ENCODE data around the gene FOSB.

FOSB gene

DNA sequence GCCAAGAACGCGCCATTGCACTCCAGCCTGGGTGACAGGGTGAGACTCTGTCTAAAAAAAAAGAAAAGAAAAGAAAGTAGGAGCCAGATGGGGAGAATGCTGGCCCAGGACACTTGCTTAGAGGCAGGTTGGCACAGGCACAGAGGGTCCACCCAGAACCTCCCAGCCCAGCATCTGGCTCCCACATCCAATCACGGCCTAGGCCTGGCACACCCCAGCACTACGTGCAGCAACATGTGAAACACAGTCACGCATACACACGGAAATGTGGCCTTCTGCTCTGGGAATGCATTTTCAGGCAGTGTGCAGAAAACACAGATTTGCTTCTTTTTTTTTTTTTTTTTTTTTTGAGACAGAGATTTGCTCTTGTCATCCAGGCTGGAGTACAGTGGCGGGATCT, 20.9 kb upstream of the FOSB start:
- Mint-ChIP-seq H3K27me3 (ENCODE audit: low read depth) (peaks cover 2% of the 10 kb centered on the region), H3K27ac (no peak overlapping the region), H3K4me1 (ENCODE audit: low read depth) (peaks cover 51% of the 10 kb centered on the region), H3K9me3 (no peaks in the 10 kb centered on the region), H3K36me3 (ENCODE audit: low read depth) (no peaks in the 10 kb centered on the region), H3K4me3 (no peak overlapping the region)
- no peak for DNase-seq (ENCODE audit: low spot score)

DNA sequence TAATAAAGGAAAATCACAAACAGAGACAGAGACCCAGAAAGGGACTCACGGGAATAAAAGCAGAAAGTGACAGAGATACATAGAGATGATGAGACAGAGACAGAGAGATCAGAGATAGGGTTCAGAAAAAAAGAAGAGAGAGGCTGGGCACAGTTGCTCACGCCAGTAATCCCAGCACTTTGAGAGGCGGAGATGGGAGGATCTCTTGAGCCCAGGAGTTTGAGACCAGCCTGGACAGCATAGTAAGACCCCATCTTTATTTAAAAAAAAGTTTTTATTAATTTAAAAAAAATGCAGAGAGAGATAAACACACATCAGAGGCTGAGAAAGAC, 19.4 kb upstream of the FOSB start:
- Mint-ChIP-seq H3K27ac (peak overlapping the region; percentile 55), H3K9me3 (no peaks in the 10 kb centered on the region), H3K4me3 (peak overlapping the region; percentile 53), H3K27me3 (ENCODE audit: low read depth) (peaks cover 2% of the 10 kb centered on the region), H3K36me3 (ENCODE audit: low read depth) (no peaks in the 10 kb centered on the region), H3K4me1 (ENCODE audit: low read depth) (peaks cover 44% of the 10 kb centered on the region)
- DNase-seq (ENCODE audit: low spot score), result no peak

DNA sequence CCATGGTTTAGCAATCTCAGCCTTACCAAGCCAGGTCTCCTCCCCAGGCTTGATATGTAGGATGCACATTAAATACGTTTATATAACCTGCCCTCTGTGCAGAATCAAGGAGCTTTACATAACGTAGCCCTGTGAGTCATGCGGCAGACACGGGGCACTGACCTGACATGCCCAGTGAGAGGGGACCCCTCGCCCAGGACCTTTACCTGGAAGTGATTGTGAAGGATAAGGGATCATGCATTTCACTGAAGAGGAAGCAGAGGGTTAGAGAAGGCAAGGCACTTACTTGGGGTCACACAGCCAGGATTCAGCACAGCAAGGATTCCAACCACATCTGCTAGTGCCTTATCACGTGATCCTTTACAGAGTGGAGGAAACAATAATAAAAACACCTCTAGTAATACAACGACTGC, 18.9 kb upstream of the FOSB start:
- Mint-ChIP-seq H3K27ac (peak overlapping the region; percentile 77), H3K36me3 (ENCODE audit: low read depth) (no peaks in the 10 kb centered on the region), H3K4me3 (peak overlapping the region; percentile 68), H3K9me3 (no peaks in the 10 kb centered on the region), H3K27me3 (ENCODE audit: low read depth) (peaks cover 4% of the 10 kb centered on the region), H3K4me1 (ENCODE audit: low read depth) (peaks cover 42% of the 10 kb centered on the region)
- DNase-seq (ENCODE audit: low spot score), result no peak

GRCh38 chr19:45450012-45450333, 17.8 kb upstream of the FOSB start:
- DNase-seq (ENCODE audit: low spot score), result no peak
- H3K9me3 Mint-ChIP-seq, result no peaks in the 10 kb centered on the region
- peak overlapping the region; percentile 95 for H3K27ac Mint-ChIP-seq
- no peaks in the 10 kb centered on the region for H3K36me3 Mint-ChIP-seq (ENCODE audit: low read depth)
- peak overlapping the region; percentile 91 for H3K4me3 Mint-ChIP-seq
- peaks cover 5% of the 10 kb centered on the region for H3K27me3 Mint-ChIP-seq (ENCODE audit: low read depth)
- peaks cover 40% of the 10 kb centered on the region for H3K4me1 Mint-ChIP-seq (ENCODE audit: low read depth)

- H3K36me3 Mint-ChIP-seq (ENCODE audit: low read depth), result no peaks in the 10 kb centered on the region
- peak overlapping the region; percentile 87 for H3K4me3 Mint-ChIP-seq
- peaks cover 43% of the 10 kb centered on the region for H3K4me1 Mint-ChIP-seq (ENCODE audit: low read depth)
- peak; percentile 62 for DNase-seq (ENCODE audit: low spot score)
- peaks cover 5% of the 10 kb centered on the region for H3K27me3 Mint-ChIP-seq (ENCODE audit: low read depth)
- H3K27ac Mint-ChIP-seq, result peak overlapping the region; percentile 96
- H3K9me3 Mint-ChIP-seq, result no peaks in the 10 kb centered on the region
These were observed 16.5 kb upstream of the FOSB start for GRCh38 chr19:45451131-45451849.

- Mint-ChIP-seq H3K9me3 (no peaks in the 10 kb centered on the region), H3K27me3 (ENCODE audit: low read depth) (peaks cover 5% of the 10 kb centered on the region), H3K27ac (peak overlapping the region; percentile 96), H3K4me1 (ENCODE audit: low read depth) (peaks cover 43% of the 10 kb centered on the region), H3K36me3 (ENCODE audit: low read depth) (no peaks in the 10 kb centered on the region), H3K4me3 (peak overlapping the region; percentile 87)
- DNase-seq (ENCODE audit: low spot score), result no peak
These were observed 15.9 kb upstream of the FOSB start for GRCh38 chr19:45451850-45452387.

DNA sequence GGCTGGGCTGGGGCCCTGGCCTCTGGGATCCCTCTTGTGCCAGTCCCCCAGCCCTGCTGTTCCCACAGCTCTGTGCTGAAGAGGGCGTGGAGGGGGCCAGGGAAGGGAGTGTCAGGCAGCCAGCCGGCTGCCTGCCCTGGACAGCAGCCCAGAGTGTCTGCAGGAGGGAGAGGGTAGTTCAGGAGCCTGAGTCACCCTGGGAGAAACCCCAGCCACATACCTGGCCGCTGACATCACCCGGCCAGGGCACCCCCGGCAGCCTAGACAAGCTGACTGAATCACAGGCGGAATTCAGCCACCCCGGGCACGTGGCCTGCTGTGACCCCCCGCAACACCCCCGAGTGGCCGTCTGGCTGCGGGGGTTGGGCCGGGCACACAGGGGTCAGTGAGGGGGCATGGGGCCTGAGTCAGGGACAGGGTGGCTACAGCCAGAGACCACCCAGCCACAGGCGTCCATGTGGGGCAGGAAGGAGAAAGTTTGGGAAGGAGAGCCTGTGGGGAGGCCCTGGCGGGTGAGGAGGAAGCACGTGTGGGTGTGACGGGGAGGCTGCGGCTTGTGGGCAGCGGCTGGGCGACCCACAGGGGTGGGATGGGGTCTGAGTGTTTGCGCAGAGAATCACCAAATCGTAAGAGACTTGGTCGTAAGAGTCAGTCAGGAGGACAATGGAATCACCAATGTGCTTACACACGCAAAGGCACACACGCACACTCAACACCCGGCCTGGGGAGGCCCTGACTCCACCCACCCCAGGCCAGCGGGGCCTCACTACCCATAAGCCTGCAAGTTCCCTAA, 11.9 kb upstream of the FOSB start:
- H3K36me3 Mint-ChIP-seq (ENCODE audit: low read depth), result no peaks in the 10 kb centered on the region
- H3K27me3 Mint-ChIP-seq (ENCODE audit: low read depth), result peaks cover 11% of the 10 kb centered on the region
- H3K4me3 Mint-ChIP-seq, result no peak overlapping the region
- DNase-seq (ENCODE audit: low spot score), result peak; percentile 72
- no peak overlapping the region for H3K27ac Mint-ChIP-seq
- H3K9me3 Mint-ChIP-seq, result no peaks in the 10 kb centered on the region
- peaks cover 29% of the 10 kb centered on the region for H3K4me1 Mint-ChIP-seq (ENCODE audit: low read depth)

DNA sequence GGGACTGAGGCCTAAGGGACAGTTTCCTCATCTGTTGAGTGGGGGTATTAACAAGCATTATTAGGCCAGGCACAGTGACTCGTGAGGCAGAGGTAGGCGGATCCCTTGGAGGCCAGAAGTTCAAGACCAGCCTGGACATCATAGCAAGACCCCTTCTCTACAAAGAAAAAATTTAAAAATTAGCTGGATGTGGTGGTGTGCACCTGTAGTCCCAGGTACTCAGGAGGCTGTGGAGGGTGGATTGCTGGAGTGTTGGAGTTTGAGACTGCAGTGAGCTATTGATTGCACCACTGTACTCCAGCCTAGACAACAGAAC, 11.3 kb upstream of the FOSB start:
- Mint-ChIP-seq H3K27me3 (ENCODE audit: low read depth) (peaks cover 14% of the 10 kb centered on the region), H3K36me3 (ENCODE audit: low read depth) (no peaks in the 10 kb centered on the region), H3K4me1 (ENCODE audit: low read depth) (peaks cover 24% of the 10 kb centered on the region), H3K27ac (no peak overlapping the region), H3K4me3 (no peak overlapping the region), H3K9me3 (no peaks in the 10 kb centered on the region)
- DNase-seq (ENCODE audit: low spot score), result no peak

GRCh38 chr19:45457776-45458175, 10.0 kb upstream of the FOSB start:
- Mint-ChIP-seq H3K4me1 (ENCODE audit: low read depth) (peaks cover 17% of the 10 kb centered on the region), H3K27ac (no peak overlapping the region), H3K4me3 (no peak overlapping the region), H3K27me3 (ENCODE audit: low read depth) (peaks cover 14% of the 10 kb centered on the region), H3K36me3 (ENCODE audit: low read depth) (no peaks in the 10 kb centered on the region), H3K9me3 (no peaks in the 10 kb centered on the region)
- no peak for DNase-seq (ENCODE audit: low spot score)

DNA sequence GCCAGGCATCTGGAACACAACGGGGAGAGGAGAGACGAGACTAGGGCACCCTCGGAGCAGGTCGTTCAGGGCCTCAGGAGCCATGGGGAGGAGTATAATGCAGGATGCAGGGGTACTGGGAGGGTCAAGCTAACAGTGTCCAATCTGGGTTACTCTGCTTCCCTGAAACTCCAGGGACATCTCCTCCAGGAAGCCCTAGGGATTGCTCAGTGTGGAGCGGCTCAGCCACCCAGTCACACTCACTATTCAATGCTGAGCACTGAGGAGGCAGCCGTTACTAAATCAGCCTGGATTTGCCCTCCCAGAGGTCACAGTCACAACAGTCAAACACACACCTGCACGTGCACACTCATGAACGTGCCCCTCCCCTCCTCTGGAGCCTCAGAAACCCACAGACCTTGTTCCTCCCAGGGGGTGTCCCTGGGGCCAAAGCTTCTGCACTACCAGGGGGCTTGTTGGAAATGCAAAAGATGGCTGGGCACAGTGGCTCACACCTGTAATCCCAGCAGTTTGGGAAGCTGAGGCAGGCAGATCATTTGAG, 6.9 kb upstream of the FOSB start:
- H3K9me3 Mint-ChIP-seq, result no peaks in the 10 kb centered on the region
- H3K4me1 Mint-ChIP-seq (ENCODE audit: low read depth), result peaks cover 8% of the 10 kb centered on the region
- H3K27me3 Mint-ChIP-seq (ENCODE audit: low read depth), result peaks cover 18% of the 10 kb centered on the region
- no peak for DNase-seq (ENCODE audit: low spot score)
- H3K36me3 Mint-ChIP-seq (ENCODE audit: low read depth), result no peaks in the 10 kb centered on the region
- no peak overlapping the region for H3K27ac Mint-ChIP-seq
- H3K4me3 Mint-ChIP-seq, result no peak overlapping the region

GRCh38 chr19:45462174-45462573, 5.6 kb upstream of the FOSB start:
- no peaks in the 10 kb centered on the region for H3K9me3 Mint-ChIP-seq

DNA sequence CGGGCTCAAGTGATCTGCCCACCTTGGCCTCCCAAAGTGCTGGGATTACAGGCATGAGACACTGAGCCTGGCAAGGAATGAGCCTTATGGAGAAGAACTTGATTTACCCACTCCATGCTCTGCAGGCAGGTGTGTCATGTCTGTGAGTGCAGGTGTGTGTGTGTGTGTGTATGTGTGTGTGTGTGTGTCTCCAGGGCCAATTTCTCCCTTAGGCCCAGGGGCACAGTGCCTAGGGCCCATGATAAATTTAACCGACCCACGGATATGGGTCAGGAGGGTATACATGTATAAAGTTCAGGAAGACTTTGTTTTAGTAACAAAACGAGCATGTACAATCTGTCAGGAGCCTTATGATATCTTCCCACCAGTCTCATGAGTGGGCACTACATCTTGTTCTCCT, 4.6 kb upstream of the FOSB start:
- H3K27me3 Mint-ChIP-seq (ENCODE audit: low read depth), result peaks cover 21% of the 10 kb centered on the region
- H3K4me3 Mint-ChIP-seq, result no peak overlapping the region
- H3K36me3 Mint-ChIP-seq (ENCODE audit: low read depth), result no peaks in the 10 kb centered on the region
- H3K4me1 Mint-ChIP-seq (ENCODE audit: low read depth), result peaks cover 5% of the 10 kb centered on the region
- H3K27ac Mint-ChIP-seq, result no peak overlapping the region
- H3K9me3 Mint-ChIP-seq, result no peaks in the 10 kb centered on the region
- DNase-seq (ENCODE audit: low spot score), result no peak

More at GRCh38 chr19:45462174-45462573, 5.6 kb upstream of the FOSB start:
- Mint-ChIP-seq H3K4me1 (ENCODE audit: low read depth) (peaks cover 2% of the 10 kb centered on the region), H3K27ac (no peak overlapping the region), H3K27me3 (ENCODE audit: low read depth) (peaks cover 23% of the 10 kb centered on the region), H3K4me3 (no peak overlapping the region), H3K36me3 (ENCODE audit: low read depth) (no peaks in the 10 kb centered on the region)
- DNase-seq (ENCODE audit: low spot score), result no peak

DNA sequence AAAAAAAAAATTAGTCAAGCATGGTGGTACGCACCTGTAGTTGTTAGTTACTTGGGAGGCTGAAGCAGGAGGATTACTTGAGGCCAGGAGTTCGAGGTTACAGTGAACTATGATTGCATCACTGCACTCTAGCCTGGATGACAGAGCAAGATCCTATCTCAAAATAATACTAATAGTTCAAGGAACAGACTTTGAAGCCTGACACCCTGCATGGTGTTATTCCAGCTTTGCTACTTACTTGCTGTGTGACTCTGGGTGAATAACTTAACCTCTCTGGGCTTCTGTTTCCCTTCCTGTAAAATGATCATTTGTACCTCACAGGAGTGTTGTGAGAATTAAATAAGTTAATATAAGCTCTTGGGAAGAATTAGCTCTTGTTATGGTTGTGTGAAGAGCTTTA, 3.5 kb upstream of the FOSB start:
- H3K36me3 Mint-ChIP-seq (ENCODE audit: low read depth), result no peaks in the 10 kb centered on the region
- no peak for DNase-seq (ENCODE audit: low spot score)
- no peaks in the 10 kb centered on the region for H3K9me3 Mint-ChIP-seq
- peaks cover 21% of the 10 kb centered on the region for H3K27me3 Mint-ChIP-seq (ENCODE audit: low read depth)
- no peak overlapping the region for H3K27ac Mint-ChIP-seq
- H3K4me3 Mint-ChIP-seq, result no peak overlapping the region
- peaks cover 9% of the 10 kb centered on the region for H3K4me1 Mint-ChIP-seq (ENCODE audit: low read depth)

DNA sequence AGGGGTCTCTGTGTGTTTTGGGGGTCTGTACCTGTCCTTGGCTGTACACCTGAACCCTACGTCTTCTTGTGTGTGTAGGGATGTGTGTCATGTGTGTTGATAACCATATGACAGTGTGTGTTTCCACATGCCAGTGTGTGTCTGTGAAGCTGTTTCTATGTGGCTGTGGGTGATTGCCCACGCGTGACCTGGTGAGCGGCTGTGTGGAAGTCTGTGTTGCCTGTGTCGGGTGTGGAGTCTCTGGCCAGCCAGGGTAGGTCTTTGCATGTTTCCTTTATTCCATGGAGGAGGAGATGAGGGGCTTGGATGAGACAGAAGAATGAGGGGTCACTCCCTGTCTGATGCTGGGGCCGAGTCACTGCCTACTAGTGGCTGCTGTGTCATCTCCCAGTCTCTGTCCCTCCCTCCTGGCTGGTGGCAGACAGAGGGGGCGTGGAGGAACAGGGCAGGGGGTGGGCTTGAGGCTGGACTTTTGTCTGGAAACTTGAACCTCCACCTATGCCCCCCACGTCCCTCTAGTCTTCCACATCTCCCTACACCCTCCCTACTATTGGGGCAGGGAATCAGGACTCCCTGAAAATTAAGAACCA, 2.8 kb upstream of the FOSB start:
- Mint-ChIP-seq H3K9me3 (no peaks in the 10 kb centered on the region), H3K27ac (no peak overlapping the region), H3K4me1 (ENCODE audit: low read depth) (peaks cover 12% of the 10 kb centered on the region), H3K27me3 (ENCODE audit: low read depth) (peaks cover 21% of the 10 kb centered on the region), H3K36me3 (ENCODE audit: low read depth) (no peaks in the 10 kb centered on the region), H3K4me3 (no peak overlapping the region)
- DNase-seq (ENCODE audit: low spot score), result no peak

All from T-helper 2 cell treated with Interferon-gamma antibody and Interleukin-4, amounts not matched to agents 5 μg/mL and 100 μg/mL, for 36 hours (primary cell).